ENCODE data around the gene TGFB1. TPM values are rescaled to one million over a fixed set of nuclear protein-coding genes. Genes with fewer than 3 reads are reported as not detected.
A peak's percentile ranks its signal among the peaks of the same experiment; 100 is the strongest.

Gene TGFB1
- total RNA-seq: 244 and 255 TPM in 2 replicates
- long read RNA-seq, partial matches to known transcripts: 2 of 11 reads
- long read RNA-seq, other reads (novel, unspliced or antisense): 9 of 11 reads

DNA sequence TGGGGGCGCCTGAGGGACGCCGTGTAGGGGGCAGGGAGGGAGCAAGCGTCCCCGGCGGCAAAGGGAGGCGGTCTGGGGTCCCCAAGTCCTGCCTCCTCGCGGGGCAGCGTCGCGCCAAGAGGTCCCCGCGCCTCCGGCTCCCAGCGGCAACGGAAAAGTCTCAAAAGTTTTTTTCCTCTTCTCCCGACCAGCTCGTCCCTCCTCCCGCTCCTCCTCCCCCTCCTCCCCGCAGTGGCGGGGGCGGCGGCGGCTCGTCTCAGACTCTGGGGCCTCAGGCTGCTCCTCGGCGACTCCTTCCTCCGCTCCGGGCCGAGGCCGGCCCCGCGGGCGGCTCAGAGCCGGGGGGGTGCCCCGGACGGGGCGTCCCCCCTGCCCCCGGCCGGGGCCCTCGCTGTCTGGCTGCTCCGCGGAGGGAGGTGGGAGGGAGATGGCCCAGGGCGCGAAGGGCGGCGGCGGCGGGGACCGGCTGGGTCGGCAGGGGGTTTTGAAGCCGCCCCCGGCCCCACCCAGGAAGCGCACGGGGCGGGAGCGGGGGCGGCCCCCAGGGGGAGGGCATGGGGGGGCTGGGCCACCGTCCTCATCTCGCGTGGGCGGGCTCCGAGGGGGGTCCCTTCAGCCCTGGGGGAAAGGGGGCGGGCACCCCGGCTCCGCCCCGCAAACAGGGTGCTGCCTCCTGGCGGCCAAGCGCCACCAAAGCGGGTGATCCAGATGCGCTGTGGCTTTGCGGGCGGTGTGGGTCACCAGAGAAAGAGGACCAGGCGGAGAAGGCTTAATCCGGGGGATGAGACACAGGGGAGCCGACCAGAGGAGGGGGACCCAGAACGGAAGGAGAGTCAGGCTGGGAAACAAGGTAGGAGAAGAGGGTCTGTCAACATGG, at the start of gene TGFB1:
Gene TGFB1 (minus strand): TSS at position 457 of the 877 bp plus-strand sequence. CDS start 878 bp downstream, outside the sequence.
- DNase-seq (ENCODE audit: extremely low spot score, unreplicated experiment): peak; percentile 96
- Mint-ChIP-seq H3K9me3 (ENCODE audit: unreplicated experiment) (no peaks in the 10 kb centered on the region), H3K27ac (ENCODE audit: unreplicated experiment) (peak within 1 kb of the TSS; percentile 91), H3K4me1 (ENCODE audit: unreplicated experiment) (peaks cover 25% of the 10 kb centered on the region), H3K4me3 (ENCODE audit: unreplicated experiment) (peak within 1 kb of the TSS; percentile 97), H3K36me3 (ENCODE audit: unreplicated experiment) (no peaks in the 10 kb centered on the region), H3K27me3 (ENCODE audit: unreplicated experiment) (no peaks in the 10 kb centered on the region)
- TF ChIP-seq CTCF (IDR thresholded peaks at IDR 0.05): peak; percentile 96

DNA sequence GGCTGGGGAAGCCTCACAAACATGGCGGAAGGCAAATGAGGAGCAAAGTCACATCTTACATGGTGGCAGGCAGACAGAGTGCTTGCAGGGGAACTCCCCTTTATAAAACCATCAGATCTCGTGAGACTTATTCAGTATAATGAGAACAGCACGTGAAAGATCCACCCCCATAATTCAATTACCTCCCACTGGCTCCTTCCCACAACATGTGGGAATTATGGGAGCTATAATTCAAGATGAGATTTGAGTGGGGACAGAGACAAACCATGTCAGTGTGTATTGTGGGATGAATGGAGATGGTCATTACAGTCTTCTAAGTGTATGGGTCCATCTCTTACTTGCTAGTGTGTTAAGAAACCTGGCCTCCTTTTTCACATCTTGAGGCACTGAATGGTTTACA, 48.3 kb upstream of the TGFB1 start:
- Mint-ChIP-seq H3K27ac (ENCODE audit: unreplicated experiment) (no peak overlapping the region), H3K4me1 (ENCODE audit: unreplicated experiment) (peaks cover 17% of the 10 kb centered on the region), H3K9me3 (ENCODE audit: unreplicated experiment) (no peaks in the 10 kb centered on the region), H3K36me3 (ENCODE audit: unreplicated experiment) (peaks cover 3% of the 10 kb centered on the region), H3K4me3 (ENCODE audit: unreplicated experiment) (no peak overlapping the region), H3K27me3 (ENCODE audit: unreplicated experiment) (no peaks in the 10 kb centered on the region)
- no peak for DNase-seq (ENCODE audit: extremely low spot score, unreplicated experiment)
- no peak for TF ChIP-seq CTCF (IDR thresholded peaks at IDR 0.05)

GRCh38 chr19:41401483-41401882, 47.8 kb upstream of the TGFB1 start:
- Mint-ChIP-seq H3K27ac (ENCODE audit: unreplicated experiment) (no peak overlapping the region), H3K4me1 (ENCODE audit: unreplicated experiment) (peaks cover 21% of the 10 kb centered on the region), H3K9me3 (ENCODE audit: unreplicated experiment) (no peaks in the 10 kb centered on the region), H3K36me3 (ENCODE audit: unreplicated experiment) (peaks cover 3% of the 10 kb centered on the region), H3K4me3 (ENCODE audit: unreplicated experiment) (no peak overlapping the region), H3K27me3 (ENCODE audit: unreplicated experiment) (no peaks in the 10 kb centered on the region)
- no peak for TF ChIP-seq CTCF (IDR thresholded peaks at IDR 0.05)
- no peak for DNase-seq (ENCODE audit: extremely low spot score, unreplicated experiment)

GRCh38 chr19:41399525-41399924, 45.8 kb upstream of the TGFB1 start:
- H3K27ac Mint-ChIP-seq (ENCODE audit: unreplicated experiment): no peak overlapping the region
- no peaks in the 10 kb centered on the region for H3K9me3 Mint-ChIP-seq (ENCODE audit: unreplicated experiment)
- peaks cover 30% of the 10 kb centered on the region for H3K4me1 Mint-ChIP-seq (ENCODE audit: unreplicated experiment)
- H3K36me3 Mint-ChIP-seq (ENCODE audit: unreplicated experiment): peaks cover 3% of the 10 kb centered on the region
- DNase-seq (ENCODE audit: extremely low spot score, unreplicated experiment): no peak
- no peaks in the 10 kb centered on the region for H3K27me3 Mint-ChIP-seq (ENCODE audit: unreplicated experiment)
- no peak for TF ChIP-seq CTCF (IDR thresholded peaks at IDR 0.05)
- H3K4me3 Mint-ChIP-seq (ENCODE audit: unreplicated experiment): peak overlapping the region; percentile 99

DNA sequence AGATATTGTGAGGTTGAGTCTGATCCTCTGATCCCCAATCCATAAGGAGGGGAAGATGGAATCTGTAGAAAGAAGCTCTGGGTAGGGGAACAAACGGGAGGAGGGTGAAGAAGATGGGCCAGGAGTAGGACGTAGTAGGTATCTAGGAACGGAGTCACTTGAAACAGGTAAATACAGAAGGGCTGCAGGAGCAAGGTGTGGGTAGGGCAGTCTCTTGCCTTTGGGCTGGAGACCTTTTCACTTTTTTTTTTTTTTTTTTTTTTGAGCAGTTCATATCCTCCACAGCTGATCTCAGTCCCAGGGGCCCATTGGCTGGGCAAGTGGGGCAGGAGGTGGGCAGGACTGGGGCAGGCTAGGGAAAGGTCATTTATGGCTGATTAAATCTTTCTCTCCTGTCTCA, 45.4 kb upstream of the TGFB1 start:
- Mint-ChIP-seq H3K4me3 (ENCODE audit: unreplicated experiment) (peak overlapping the region; percentile 99), H3K36me3 (ENCODE audit: unreplicated experiment) (peaks cover 3% of the 10 kb centered on the region), H3K4me1 (ENCODE audit: unreplicated experiment) (peaks cover 30% of the 10 kb centered on the region), H3K9me3 (ENCODE audit: unreplicated experiment) (no peaks in the 10 kb centered on the region), H3K27ac (ENCODE audit: unreplicated experiment) (peak overlapping the region; percentile 10), H3K27me3 (ENCODE audit: unreplicated experiment) (no peaks in the 10 kb centered on the region)
- DNase-seq (ENCODE audit: extremely low spot score, unreplicated experiment): no peak
- no peak for TF ChIP-seq CTCF (IDR thresholded peaks at IDR 0.05)

Measured in osteocyte (in vitro differentiated cells).